Nephron (organoid): ENCODE results near the gene ANTXR2.

Source experiments
- H3K27ac Mint-ChIP-seq, 3 experiments: 2 replicates each; pipeline ENCODE4 v1.8.0; 2020; ENCODE audit warnings: mixed read lengths in 3 of 3, mild to moderate bottlenecking in 2 of 3, moderate library complexity in 1 of 3
- H3K27me3 Mint-ChIP-seq: 2 replicates; pipeline ENCODE4 v1.8.0; 2021; ENCODE audit warnings: low read depth, mild to moderate bottlenecking, moderate library complexity, mixed read lengths
- H3K36me3 Mint-ChIP-seq: 2 replicates; pipeline ENCODE4 v1.8.0; 2020; ENCODE audit warnings: low read depth, mixed read lengths
- H3K4me1 Mint-ChIP-seq: 2 replicates; pipeline ENCODE4 v1.8.0; 2020; ENCODE audit warnings: mixed read lengths
- H3K4me3 Mint-ChIP-seq, 3 experiments: 2 replicates each; pipeline ENCODE4 v1.8.0; 2020; ENCODE audit warnings: mild to moderate bottlenecking in 3 of 3, mixed read lengths in 3 of 3, moderate library complexity in 2 of 3
- H3K9me3 Mint-ChIP-seq: 2 replicates; pipeline ENCODE4 v1.8.0; 2020; ENCODE audit warnings: mixed read lengths
- CTCF ChIP-seq, 3 experiments: fragments of 200-600 bp; sonication (generic); IDR thresholded peaks; one replicate each; pipeline ENCODE4 v1.5.0; 2021; ENCODE audit warnings: antibody characterized with exemption in 3 of 3; ENCODE audit not compliant: unreplicated experiment in 3 of 3

ANTXR2 gene

GRCh38 chr4:79863333-79863732 lies 209.7 kb downstream of the ANTXR2 start:
- Mint-ChIP-seq H3K4me3 (no peak overlapping the region), H3K36me3 (no peaks in the 10 kb centered on the region), H3K9me3 (no peaks in the 10 kb centered on the region), H3K27ac (no peak overlapping the region), H3K4me1 (peaks cover 5% of the 10 kb centered on the region), H3K27me3 (no peaks in the 10 kb centered on the region)
- no peak for TF ChIP-seq CTCF (IDR thresholded peaks at IDR 0.05; ENCODE audit: unreplicated experiment in 3 of 3)

GRCh38 chr4:79862821-79863220 lies 210.2 kb downstream of the ANTXR2 start:
- Mint-ChIP-seq H3K4me1 (peaks cover 5% of the 10 kb centered on the region), H3K9me3 (no peaks in the 10 kb centered on the region), H3K36me3 (no peaks in the 10 kb centered on the region), H3K27me3 (no peaks in the 10 kb centered on the region), H3K4me3 (no peak overlapping the region), H3K27ac (peak overlapping the region in 2 of 3 experiments; percentile 7 to 35)
- TF ChIP-seq CTCF (IDR thresholded peaks at IDR 0.05; ENCODE audit: unreplicated experiment in 3 of 3) = no peak

GRCh38 chr4:79857811-79858210 lies 215.2 kb downstream of the ANTXR2 start:
- no peak for TF ChIP-seq CTCF (IDR thresholded peaks at IDR 0.05; ENCODE audit: unreplicated experiment in 3 of 3)
- H3K9me3 Mint-ChIP-seq = no peaks in the 10 kb centered on the region
- no peaks in the 10 kb centered on the region for H3K27me3 Mint-ChIP-seq
- H3K27ac Mint-ChIP-seq = no peak overlapping the region
- H3K36me3 Mint-ChIP-seq = no peaks in the 10 kb centered on the region
- H3K4me3 Mint-ChIP-seq = no peak overlapping the region
- H3K4me1 Mint-ChIP-seq = peaks cover 17% of the 10 kb centered on the region

- Mint-ChIP-seq H3K27ac (no peak overlapping the region), H3K36me3 (no peaks in the 10 kb centered on the region), H3K9me3 (no peaks in the 10 kb centered on the region), H3K4me3 (no peak overlapping the region), H3K27me3 (no peaks in the 10 kb centered on the region), H3K4me1 (peaks cover 14% of the 10 kb centered on the region)
- TF ChIP-seq CTCF (IDR thresholded peaks at IDR 0.05; ENCODE audit: unreplicated experiment in 3 of 3) = no peak
Observed at GRCh38 chr4:79856196-79856595, 216.8 kb downstream of the ANTXR2 start.

- peak overlapping the region; percentile 28 to 66 (median 49) for H3K27ac Mint-ChIP-seq
- TF ChIP-seq CTCF (IDR thresholded peaks at IDR 0.05; ENCODE audit: unreplicated experiment in 3 of 3) = no peak
- peaks cover 14% of the 10 kb centered on the region for H3K4me1 Mint-ChIP-seq
- H3K27me3 Mint-ChIP-seq = no peaks in the 10 kb centered on the region
- H3K9me3 Mint-ChIP-seq = no peaks in the 10 kb centered on the region
- no peak overlapping the region for H3K4me3 Mint-ChIP-seq
- H3K36me3 Mint-ChIP-seq = no peaks in the 10 kb centered on the region
Observed at GRCh38 chr4:79854856-79855502, 218.1 kb downstream of the ANTXR2 start.

GRCh38 chr4:79852305-79852730 lies 220.7 kb downstream of the ANTXR2 start:
- peaks cover 14% of the 10 kb centered on the region for H3K4me1 Mint-ChIP-seq
- no peak overlapping the region for H3K27ac Mint-ChIP-seq

More at GRCh38 chr4:79852305-79852730, 220.7 kb downstream of the ANTXR2 start:
- no peaks in the 10 kb centered on the region for H3K36me3 Mint-ChIP-seq
- no peaks in the 10 kb centered on the region for H3K9me3 Mint-ChIP-seq
- no peak for TF ChIP-seq CTCF (IDR thresholded peaks at IDR 0.05; ENCODE audit: unreplicated experiment in 3 of 3)
- H3K27me3 Mint-ChIP-seq = no peaks in the 10 kb centered on the region
- no peak overlapping the region for H3K4me3 Mint-ChIP-seq
